NK-92 (cell line): ENCODE data around the gene RAB6B.

Source experiments
- DNase-seq: peaks from one replicate; lab custom pipeline; 2025; ENCODE audit not compliant: unreplicated experiment; lab: John Stamatoyannopoulos, UW

RAB6B gene

GRCh38 chr3:133895208-133896001, at the start of gene RAB6B:
Gene RAB6B (minus strand): TSS chr3:133895882. CDS start chr3:133895466, 416 bp downstream.
- no peak for DNase-seq

GRCh38 chr3:133944641-133945380, 49.1 kb upstream of the RAB6B start:
- no peak for DNase-seq

- no peak for DNase-seq
These were observed 48.5 kb upstream of the RAB6B start for GRCh38 chr3:133944181-133944580.

- no peak for DNase-seq
These were observed 48.0 kb upstream of the RAB6B start for GRCh38 chr3:133943639-133944141.

GRCh38 chr3:133943031-133943535, 47.4 kb upstream of the RAB6B start:
- no peak for DNase-seq

GRCh38 chr3:133941415-133941821, 45.7 kb upstream of the RAB6B start:
- DNase-seq, result no peak

- DNase-seq, result no peak
These were observed 44.9 kb upstream of the RAB6B start for GRCh38 chr3:133940536-133940935.

GRCh38 chr3:133939463-133939835, 43.8 kb upstream of the RAB6B start:
- DNase-seq, result no peak

GRCh38 chr3:133938770-133939462, 43.2 kb upstream of the RAB6B start:
- no peak for DNase-seq

- DNase-seq, result no peak
These were observed 42.3 kb upstream of the RAB6B start for GRCh38 chr3:133937756-133938601.

- no peak for DNase-seq
These were observed 41.5 kb upstream of the RAB6B start for GRCh38 chr3:133937061-133937686.

- DNase-seq, result no peak
These were observed 40.4 kb upstream of the RAB6B start for GRCh38 chr3:133935843-133936769.

GRCh38 chr3:133934996-133935842, 39.5 kb upstream of the RAB6B start:
- no peak for DNase-seq

- no peak for DNase-seq
These were observed 38.6 kb upstream of the RAB6B start for GRCh38 chr3:133934073-133934970.

- DNase-seq, result no peak
These were observed 37.7 kb upstream of the RAB6B start for GRCh38 chr3:133933097-133934024.

GRCh38 chr3:133932009-133932408, 36.3 kb upstream of the RAB6B start:
- DNase-seq, result no peak
